Epithelial cell of esophagus (primary cell): ENCODE results near the gene IL9.
A peak's percentile ranks its signal among the peaks of the same experiment; 100 is the strongest.

Experiments
- DNase-seq: peaks from one replicate; pipeline ENCODE4 v3.0.0; 2010; ENCODE audit warnings: low read depth
- H3K4me3 ChIP-seq: 2 replicates; pipeline ENCODE4 v1.5.1; 2011; ENCODE audit warnings: mild to moderate bottlenecking, low read length, control low read depth
- CTCF ChIP-seq: IDR thresholded peaks from 2 replicates; pipeline ENCODE4 v1.5.1; 2011; ENCODE audit warnings: low read depth, mild to moderate bottlenecking, low read length, control low read depth, inconsistent platforms; ENCODE audit not compliant: insufficient read depth; ENCODE audit errors: missing control alignments

IL9 gene

GRCh38 chr5:135934939-135935338 is 39.3 kb upstream of the IL9 start:
- DNase-seq, result peak; percentile 19
- H3K4me3 ChIP-seq, result no peak overlapping the region
- TF ChIP-seq CTCF, result no peak

GRCh38 chr5:135930949-135931295 is 35.3 kb upstream of the IL9 start:
- TF ChIP-seq CTCF, result no peak
- H3K4me3 ChIP-seq, result no peak overlapping the region
- DNase-seq, result no peak

DNA sequence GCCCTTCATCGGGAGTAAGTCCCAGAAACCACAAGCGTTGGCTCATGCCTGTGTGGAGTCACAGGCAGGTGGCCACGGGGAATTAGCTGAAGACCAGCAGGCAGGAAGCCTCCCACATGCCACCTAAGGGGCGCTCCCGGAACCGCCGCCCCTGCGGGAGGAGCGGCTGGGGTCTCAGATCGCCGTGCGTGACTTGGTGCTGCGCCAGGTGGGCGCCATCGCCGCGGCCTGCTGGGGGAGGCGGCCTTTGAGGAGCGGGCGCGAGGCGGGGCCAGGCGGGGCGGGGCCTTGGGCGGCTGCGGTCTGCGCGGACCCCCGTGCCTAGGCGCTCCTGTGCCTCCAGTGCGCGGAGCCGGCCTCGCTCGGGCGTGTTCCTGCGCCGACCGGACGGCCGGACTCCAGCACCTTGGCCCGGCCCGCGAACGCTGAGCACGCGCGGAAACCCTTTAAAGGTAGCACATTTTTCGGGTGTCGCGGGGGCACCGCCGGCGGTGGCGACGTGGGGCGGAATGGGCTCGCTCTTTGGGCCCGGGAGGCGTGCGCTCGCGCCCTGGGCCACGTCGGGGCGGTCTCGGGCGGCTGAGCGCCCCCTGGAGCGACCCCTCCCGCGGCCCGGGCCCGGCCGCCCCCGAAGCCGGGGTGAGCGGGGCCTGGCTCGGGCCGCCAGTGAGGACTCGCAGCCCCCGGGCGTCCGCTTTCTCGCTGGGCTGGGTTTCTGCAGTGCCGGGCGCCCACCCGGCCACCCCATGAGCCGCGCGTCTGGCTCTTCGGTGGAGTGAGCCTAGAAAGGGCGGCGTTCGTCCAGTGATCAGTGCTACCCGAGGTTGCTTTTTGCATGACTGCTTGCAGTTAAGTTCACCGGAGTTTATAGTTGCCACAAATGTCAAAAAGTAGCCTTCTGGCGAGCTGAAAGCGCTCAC is 34.6 kb upstream of the IL9 start:
- no peak for TF ChIP-seq CTCF
- DNase-seq, result no peak
- no peak overlapping the region for H3K4me3 ChIP-seq

DNA sequence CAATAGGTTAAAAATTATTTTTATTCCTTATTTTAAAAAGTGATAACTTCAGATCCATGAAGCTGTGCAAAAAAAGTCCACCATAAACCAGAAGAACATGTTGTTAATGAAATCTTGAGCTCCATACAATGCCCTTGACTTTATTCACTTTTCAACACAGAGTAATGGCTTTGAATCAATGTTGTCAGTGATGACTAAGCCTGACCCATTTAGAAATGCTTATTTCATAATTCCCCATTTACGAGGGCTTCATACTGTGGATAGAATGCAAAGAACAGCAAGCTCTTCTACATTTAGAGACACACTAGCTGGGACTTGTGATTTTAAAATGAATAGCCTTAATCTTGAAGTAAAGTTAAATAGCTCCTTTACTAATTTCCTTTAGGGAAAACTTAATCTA is 25.7 kb upstream of the IL9 start:
- H3K4me3 ChIP-seq, result no peak overlapping the region
- TF ChIP-seq CTCF, result no peak
- peak; percentile 58 for DNase-seq

- TF ChIP-seq CTCF, result no peak
- H3K4me3 ChIP-seq, result no peak overlapping the region
- DNase-seq, result no peak
These were observed 24.6 kb upstream of the IL9 start for GRCh38 chr5:135920199-135920598.

DNA sequence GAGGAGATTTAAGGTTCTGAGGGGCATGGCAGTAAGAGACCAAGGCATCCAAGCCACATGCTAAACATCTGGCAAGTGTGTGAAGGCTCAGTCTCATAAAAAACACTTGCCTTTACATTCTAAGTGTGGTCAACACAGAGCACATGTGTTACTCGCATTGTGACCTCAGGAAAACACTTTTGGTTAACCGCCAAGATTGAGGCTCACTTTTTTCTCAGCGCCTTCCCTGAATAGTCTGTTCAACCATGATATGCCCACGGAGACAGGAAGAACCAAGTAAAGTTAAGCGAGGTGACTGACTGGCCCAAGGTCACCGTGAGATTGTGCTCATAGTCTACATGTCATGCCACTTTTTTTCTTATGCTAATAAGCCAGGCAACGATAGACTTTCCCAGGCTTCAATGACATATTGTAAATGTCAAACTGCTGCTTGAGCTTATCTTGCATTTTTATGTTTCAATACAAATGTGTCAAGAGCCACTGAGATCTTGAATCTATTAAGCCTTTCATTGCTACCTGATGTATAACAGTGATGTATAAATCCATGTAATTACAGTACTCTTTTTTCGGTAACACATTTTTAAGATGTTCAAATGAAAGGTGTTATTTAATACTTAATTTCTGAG is 21.1 kb upstream of the IL9 start:
- no peak for TF ChIP-seq CTCF
- no peak for DNase-seq
- no peak overlapping the region for H3K4me3 ChIP-seq
